GM10847 (cell line): ENCODE results near the gene ANKMY2.

ENCODE experiments used
- POLR2A ChIP-seq: IDR thresholded peaks from 2 replicates; pipeline ENCODE4 v1.6.1; 2011; ENCODE audit not compliant: insufficient read length; ENCODE audit errors: extremely low read depth

The ANKMY2 gene

GRCh38 chr7:16606704-16607103 lies 38.9 kb downstream of the ANKMY2 start:
- TF ChIP-seq POLR2A, result no peak

DNA sequence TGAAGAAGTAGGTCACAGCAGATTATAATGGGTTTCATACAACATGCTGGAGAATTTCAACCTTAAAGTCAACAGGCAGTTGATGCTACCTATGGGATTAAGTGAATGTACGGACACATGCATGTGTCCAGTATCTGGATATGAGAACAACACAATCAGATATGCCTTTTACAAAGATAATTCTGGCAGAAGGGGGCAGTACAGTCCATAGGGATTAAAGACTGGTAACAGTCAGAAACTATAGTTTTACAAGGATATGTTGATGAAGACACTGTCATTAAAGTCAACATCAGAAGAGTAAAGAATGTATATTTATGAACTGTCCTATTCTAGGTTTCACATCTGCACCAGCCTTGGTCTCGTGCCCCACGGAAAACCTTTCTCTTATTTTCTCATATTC lies 41.5 kb downstream of the ANKMY2 start:
- no peak for TF ChIP-seq POLR2A

DNA sequence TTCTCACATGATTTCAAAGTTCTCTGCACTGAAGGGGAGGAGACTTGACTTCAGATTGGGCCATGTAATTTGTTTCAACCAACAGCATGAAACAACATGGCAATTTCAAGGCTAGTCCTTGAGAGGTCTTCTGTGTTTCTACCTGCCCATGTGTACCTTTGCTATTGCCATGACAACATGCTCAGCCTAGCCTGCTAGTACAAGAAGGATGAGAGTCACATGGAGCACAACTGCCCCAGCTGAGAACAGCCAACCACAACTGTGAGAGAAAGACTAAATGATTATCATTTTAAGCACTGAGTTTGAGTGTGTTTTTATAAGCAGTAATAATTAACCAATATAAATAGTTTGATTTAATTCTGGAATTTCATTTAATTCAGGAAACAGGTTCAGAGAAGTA lies 41.9 kb downstream of the ANKMY2 start:
- no peak for TF ChIP-seq POLR2A

DNA sequence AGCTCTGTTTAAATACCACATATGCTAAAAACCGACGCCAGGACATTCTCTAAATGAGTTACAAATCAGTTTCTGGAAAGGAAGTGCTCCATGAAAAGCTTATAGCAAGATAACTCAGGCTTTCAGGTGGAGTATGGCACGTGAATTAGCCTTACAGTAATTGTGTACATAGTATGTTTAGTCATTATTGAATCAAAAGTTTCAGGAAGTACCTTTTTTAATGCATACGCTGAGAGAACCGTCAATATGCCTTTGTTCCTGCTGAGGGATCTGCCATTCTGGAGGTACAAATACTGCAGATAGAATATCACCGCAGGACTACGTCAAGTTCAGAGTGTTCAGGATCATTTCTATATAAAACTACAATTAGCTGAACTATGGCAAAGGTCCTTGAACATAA lies 45.7 kb downstream of the ANKMY2 start:
- no peak for TF ChIP-seq POLR2A

- no peak for TF ChIP-seq POLR2A
These were observed 47.5 kb downstream of the ANKMY2 start for GRCh38 chr7:16598015-16598414.

- TF ChIP-seq POLR2A, result no peak
These were observed 50.9 kb downstream of the ANKMY2 start for GRCh38 chr7:16594676-16595075.

DNA sequence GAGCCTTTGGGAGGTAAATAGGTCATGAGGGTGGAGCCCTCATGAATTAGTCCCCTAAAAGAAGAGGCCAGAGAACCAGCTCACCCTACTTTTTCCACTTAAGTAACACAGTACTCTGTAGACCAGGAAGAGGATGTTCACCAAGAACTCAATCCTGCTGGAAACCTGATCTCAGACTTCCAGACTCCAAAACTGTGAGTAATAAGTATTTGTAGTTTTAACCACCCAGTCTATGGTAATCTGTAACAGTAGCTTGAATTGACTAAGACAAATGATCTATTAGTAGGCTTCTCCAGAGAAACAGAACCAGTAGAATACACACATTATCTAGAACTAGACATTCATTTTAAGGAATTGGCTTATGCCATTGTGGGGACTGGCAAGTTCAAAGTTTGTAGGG lies 51.5 kb downstream of the ANKMY2 start:
- TF ChIP-seq POLR2A, result no peak

GRCh38 chr7:16592395-16592794 lies 53.2 kb downstream of the ANKMY2 start:
- TF ChIP-seq POLR2A, result no peak

- TF ChIP-seq POLR2A, result no peak
These were observed 55.1 kb downstream of the ANKMY2 start for GRCh38 chr7:16590424-16590823.

GRCh38 chr7:16589881-16590280 lies 55.7 kb downstream of the ANKMY2 start:
- TF ChIP-seq POLR2A, result no peak

DNA sequence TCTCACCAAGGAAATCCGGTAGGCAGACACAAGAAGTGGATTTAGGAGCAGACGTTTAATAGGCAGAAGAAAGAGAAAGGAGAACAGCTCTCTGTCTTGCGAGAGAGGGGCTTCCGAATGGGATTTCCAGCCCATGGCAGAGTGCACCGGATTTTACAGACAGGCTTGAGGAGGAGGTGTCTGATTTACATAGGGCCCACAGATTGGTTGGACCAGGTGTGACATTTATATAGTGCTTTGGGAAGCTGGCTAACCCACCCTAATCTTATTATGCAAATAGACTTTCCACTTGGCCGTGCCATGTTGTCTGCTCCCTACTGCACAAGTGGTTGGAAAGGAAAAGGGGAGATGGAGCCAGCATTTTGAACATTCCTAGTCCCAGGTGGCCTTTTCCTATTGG lies 57.8 kb downstream of the ANKMY2 start:
- no peak for TF ChIP-seq POLR2A

GRCh38 chr7:16587129-16587528 lies 58.4 kb downstream of the ANKMY2 start:
- TF ChIP-seq POLR2A, result no peak

DNA sequence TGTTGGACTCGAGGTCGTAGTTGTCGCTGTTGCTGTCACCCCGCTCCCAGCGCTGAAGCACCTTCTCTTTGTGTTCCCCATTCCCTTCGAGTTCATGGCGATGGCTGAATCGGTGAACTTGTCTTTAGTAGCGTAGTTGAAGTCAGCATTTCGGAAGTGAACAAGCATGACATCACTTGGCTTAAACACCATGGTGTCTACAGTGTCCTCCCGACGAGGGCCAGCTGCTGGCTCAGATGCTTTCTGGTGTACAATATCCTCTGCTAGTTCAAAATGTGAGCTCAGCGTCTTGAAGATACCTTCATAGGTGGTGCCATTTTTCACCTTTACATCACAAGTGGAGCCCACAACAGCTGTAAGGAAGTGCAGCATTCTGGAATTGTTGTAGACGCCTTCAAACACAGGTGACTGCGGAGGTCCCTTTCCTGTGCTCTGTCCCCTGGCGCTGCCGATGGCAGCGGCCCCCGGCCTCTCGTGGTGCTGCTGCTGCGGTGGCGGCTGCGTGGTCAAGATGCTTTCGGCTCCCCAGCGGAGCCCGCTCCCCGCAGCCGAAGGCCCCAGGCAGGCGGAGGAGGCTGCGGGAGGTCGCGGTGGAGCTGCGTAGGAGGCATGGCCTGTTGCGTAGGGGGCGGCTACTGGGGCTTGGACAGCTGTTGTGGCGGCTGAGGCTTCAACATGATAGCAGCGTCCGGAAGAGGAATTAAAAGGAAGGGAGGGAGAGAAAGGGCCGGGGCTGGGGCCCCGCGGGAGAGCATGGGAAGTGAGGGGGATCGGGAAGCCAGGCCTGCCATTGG lies 59.3 kb downstream of the ANKMY2 start:
- TF ChIP-seq POLR2A, result no peak

GRCh38 chr7:16585540-16585939 lies 60.0 kb downstream of the ANKMY2 start:
- TF ChIP-seq POLR2A, result no peak

GRCh38 chr7:16583834-16584233 lies 61.7 kb downstream of the ANKMY2 start:
- TF ChIP-seq POLR2A, result no peak

- TF ChIP-seq POLR2A, result no peak
These were observed 64.3 kb downstream of the ANKMY2 start for GRCh38 chr7:16581286-16581685.

- TF ChIP-seq POLR2A, result no peak
These were observed 66.3 kb downstream of the ANKMY2 start for GRCh38 chr7:16579216-16579615.
